HG02943 (cell line): ENCODE measurements around the gene HCST.
"Not testable (repeated sequence)": the region's sequence is repeated elsewhere in the genome, so short reads cannot be mapped to it uniquely, and the experiment has no call there.

ENCODE experiments used
- ATAC-seq: cut with Tn5 transposase; IDR thresholded peaks from one replicate; pipeline ENCODE4 v1.9.1; 2021; ENCODE audit warnings: mild to moderate bottlenecking, low read depth, moderate library complexity; ENCODE audit not compliant: unreplicated experiment

Gene HCST

GRCh38 chr19:35903550-35904179 is 1.3 kb downstream of the HCST start:
- no peak for ATAC-seq

GRCh38 chr19:35904311-35905068 is 2.2 kb downstream of the HCST start:
- ATAC-seq = no peak

DNA sequence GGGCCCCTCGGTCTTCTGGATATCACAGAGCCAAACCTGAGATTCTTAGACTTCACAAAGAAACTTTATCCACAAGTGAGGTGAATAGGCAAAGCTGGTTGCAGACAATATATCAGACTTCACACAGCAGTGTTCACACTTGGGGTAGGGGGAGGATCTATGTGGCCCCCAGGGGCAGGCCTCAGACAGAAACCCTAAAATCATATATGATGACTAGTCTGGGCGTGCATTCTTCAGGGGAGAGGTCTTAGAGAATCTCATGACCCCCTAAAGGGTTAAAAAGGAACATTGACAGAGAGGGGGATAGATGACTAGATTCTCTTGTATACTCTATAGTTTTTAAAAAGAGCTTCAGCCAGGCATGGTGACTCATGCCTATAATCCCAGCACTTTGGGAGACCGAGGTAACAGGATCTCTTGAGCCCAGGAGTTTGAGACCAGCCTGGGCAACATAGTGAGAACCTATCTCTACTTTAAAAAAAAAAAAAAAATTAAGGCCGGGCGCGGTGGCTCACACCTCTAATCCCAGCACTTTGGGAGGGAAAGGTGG is 2.9 kb downstream of the HCST start:
- ATAC-seq = no peak

DNA sequence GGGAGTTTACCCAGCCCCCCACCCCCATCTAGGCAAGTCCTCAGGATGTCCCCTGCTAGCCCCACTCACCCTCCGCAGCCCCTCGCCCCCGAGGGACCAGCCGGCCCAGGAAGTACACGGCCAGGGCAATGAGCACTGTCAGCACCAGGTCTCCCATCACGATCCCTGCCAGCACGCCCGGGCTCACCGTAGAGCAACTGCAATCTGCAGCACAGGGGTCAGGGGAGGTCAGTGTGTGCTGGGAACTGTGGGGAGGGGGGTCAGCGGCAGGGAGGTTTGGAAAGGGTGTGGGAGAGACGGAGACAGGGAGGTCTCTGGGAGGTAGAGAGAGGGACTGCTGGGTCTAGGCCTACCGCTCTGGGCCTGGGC is 5.0 kb downstream of the HCST start:
- ATAC-seq = no peak

DNA sequence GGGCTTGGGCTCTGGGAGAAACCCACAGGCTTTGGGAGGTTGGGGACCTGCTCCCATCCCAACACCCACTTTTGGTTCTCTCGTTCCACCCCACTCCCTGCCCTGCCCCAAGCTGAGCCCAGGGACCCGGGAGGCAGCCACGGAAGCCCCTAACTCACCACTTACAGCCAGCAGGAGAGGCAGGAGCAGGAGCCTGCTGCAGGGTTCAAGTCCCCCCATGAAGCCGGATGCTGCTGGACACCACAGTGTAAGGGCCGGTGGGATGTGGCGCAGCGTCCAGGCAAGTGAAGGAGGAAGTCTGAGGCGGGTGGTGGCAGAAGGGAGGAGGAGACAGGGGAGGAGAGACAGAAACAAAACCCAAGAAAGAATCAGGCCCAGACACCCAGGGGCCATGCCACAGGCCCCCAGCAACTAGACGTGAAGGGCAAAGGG is 5.7 kb downstream of the HCST start, which contains the start of gene TYROBP:
TYROBP (minus strand) TSS at position 286 of the 432 bp plus-strand sequence; CDS start at position 219, 67 bp downstream.
- ATAC-seq = no peak

DNA sequence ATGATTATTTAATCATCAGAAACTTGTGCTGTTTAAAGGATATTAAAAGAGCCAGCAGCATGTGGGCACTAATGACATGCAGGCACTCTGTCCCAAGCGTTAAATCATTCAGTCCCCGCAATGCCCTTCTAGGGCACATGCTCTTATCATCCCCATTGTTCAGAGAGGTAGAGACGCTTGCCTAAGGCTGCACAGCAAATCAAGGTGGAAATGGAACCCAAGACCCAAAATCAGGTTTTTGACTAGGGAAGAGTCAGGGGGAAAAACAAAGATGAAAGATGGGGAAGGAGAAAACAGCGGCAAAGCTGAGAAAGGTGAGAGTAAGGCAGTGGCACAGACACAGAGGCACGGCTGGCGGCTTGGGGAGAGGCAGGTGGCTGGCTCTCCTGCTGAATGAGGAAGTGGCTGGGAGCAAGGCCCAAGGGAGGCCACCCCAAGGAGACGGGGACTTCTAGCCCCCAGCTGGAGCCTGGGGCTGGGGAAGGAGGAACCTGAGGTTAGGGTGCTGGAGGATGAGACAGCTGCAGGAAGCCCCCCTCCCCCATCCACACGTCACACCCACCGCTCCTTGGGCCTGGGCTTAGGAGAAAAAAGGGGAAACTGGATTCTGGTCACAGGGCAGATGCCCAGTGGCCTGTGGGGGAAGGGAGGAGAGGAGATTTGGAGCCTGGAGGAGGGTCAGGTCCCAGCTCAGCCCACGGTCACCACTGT is 6.8 kb downstream of the HCST start:
- no peak for ATAC-seq

GRCh38 chr19:35909684-35910035 is 7.3 kb downstream of the HCST start:
- no peak for ATAC-seq

DNA sequence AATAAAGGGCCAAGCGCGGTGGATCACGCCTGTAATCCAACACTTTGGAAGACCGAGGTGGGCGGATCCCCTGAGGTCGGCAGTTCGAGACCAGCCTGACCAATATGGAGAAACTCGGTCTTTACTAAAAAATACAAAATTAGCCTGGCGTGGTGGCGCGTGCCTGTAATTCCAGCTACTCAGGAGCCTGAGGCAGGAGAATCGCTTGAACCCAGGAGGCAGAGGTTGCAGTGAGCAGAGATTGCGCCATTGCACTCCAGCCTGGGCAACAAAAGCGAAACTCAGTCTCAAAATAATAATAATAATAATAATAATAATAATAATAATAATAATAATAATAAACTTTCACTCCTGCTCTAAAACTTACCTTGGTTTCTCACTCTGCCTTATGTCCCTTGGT is 8.0 kb downstream of the HCST start:
- ATAC-seq = not testable (repeated sequence)

- ATAC-seq = no peak
These were observed 8.8 kb downstream of the HCST start for GRCh38 chr19:35911173-35911572.

- no peak for ATAC-seq
These were observed 9.5 kb downstream of the HCST start for GRCh38 chr19:35911790-35912189.

DNA sequence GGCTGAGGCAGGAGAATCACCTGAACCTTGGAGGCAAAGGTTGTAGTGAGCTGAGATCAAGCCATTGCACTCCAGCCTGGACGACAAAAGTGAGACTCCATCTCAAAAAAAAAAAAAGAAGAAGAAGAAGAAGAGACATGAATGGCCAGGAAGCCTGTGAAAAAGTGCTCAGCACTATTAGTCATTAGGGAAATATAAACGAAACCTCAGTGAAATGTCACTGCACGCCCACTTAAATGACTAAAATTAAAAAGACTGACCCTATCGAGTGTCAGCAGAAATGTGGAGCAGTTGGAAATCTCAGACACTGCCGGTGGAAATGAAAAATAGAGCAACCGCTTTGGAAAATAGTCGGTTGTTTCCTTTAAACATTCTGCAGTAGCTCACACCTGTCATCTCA is 11.3 kb downstream of the HCST start:
- ATAC-seq = no peak

- ATAC-seq = no peak
These were observed 13.1 kb downstream of the HCST start for GRCh38 chr19:35915443-35915842.

DNA sequence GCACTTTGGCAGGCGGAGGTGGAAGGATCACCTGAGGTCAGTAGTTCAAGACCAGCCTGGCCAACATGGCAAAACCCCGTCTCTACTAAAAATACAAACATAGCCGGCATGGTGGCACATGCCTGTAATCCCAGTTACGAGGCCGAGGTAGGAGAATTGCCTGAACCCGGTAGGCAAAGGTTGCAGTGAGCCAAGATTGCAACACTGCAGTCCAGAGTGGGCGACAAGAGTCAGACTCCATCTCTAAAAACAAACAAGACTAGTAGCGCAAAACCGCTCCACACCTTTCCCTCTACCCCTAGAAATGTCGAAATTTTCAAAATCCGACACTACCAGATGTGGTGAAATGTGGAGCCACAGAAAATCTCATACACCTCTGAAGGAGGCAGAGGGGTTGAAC is 17.0 kb downstream of the HCST start:
- ATAC-seq = no peak

DNA sequence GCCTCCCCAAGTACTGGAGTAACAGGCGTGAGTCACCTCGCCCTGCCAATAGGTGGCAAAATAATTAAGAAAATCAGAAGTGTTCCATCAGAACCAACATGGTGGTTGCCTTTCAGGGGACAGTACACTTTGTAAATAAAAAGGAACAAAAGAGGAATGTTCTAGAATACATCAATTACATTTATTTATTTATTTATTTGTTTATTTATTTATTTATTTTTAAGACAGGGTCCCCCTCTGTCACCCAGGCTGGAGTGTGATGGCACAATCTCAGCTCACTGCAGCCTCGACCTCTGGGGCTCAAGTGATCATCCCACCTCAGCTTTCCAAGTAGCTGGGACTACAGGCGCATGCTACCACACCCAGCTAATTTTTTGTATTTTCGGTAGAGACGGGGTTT is 18.7 kb downstream of the HCST start:
- no peak for ATAC-seq

- ATAC-seq = no peak
These were observed 23.2 kb downstream of the HCST start for GRCh38 chr19:35925501-35925900.

DNA sequence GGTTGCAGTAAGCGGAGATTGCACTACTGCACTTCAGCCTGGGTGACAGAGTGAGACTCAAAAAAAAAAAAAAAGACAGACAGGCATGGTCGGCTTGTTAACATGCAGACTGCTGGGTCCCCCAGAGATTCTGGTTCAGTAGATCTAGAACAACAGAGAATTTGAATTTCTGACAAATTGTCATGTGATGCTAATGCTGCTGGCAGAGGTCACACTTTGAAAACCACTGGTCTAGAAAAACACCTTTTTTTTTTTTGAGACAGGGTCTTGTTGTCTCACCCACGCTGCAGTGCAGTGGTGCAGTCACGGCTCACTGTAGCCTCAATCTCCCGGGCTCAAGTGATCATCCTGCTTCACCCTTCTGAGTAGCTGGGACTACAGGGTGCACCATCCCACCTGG is 26.2 kb downstream of the HCST start:
- ATAC-seq = no peak

DNA sequence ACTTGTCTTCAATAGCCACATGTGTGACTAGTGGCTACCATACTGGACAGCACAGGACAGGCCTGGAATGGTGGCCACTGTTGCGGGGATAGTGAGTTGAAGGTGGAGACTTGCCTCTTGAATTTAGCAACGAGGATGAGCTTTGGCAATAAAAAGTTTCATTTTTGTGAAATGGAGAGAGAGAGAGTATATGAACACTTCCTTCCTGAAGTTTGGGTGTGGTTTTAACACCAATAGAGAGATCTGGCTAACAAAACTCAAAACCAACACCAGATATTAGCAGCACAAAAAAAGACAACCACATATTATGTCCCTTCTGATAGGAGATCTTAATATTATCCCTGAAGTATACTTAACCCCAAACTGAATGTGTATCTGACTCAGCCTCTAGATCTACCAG is 27.5 kb downstream of the HCST start:
- ATAC-seq = no peak

- peak; percentile 96 for ATAC-seq
These were observed 29.0 kb downstream of the HCST start for GRCh38 chr19:35931161-35931873.

DNA sequence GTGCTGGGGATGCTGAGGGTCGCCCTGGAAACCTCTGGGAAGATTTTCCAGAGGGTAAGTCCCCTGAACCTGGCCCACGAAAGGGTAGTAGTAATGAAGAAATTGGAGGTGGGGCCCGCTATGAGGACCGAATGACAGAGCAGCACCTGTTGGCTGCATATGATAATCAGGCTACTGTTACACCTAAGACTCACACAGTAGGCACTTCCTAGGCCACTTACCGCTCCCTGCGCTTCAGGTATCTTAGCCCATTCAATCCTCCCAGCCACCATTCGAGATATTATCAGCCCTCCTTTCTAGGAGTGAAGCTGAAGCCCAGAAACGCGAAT is 29.5 kb downstream of the HCST start:
- ATAC-seq = no peak

DNA sequence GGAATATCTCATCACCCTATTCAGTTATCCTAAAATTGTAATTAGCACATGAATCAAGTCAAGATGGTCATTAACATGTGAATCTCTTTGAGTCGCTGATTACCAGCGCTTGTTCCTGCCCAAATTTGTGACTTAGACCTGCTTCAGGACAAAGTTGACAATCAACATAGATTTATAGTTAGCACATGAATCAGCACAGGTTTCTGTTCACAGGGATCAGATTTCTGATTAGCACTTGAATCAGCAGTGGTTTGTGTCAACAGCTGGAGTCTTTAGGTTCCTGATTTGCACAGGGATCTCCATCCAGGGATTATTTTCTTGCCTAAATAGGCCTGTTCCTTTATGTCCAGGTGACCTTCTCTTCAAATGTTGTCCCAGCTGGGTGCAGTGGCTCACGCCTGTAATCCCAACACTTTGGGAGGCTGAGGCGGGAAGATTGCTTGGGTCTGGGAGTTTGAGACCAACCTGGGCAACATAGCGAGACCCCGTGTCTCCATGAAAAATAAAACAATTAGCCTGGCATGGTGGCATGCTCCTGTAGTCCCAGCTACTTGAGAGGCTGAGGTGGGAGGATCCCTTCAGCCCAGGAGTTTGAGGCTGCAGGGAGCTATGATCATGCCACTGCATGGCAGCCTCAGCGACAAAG is 30.1 kb downstream of the HCST start:
- no peak for ATAC-seq
